GM19468 (cell line): ENCODE results near the gene PDP2.
"Not testable (repeated sequence)": the region's sequence is repeated elsewhere in the genome, so short reads cannot be mapped to it uniquely, and the experiment has no call there.

Experiments
- ATAC-seq: cut with Tn5 transposase; IDR thresholded peaks from one replicate; pipeline ENCODE4 v1.9.1; 2021; ENCODE audit warnings: mild to moderate bottlenecking, moderate library complexity, moderate number of reproducible peaks; ENCODE audit not compliant: unreplicated experiment; ENCODE audit errors: extremely low read depth

PDP2 gene

GRCh38 chr16:66933776-66934137 lies 53.4 kb downstream of the PDP2 start:
- no peak for ATAC-seq

DNA sequence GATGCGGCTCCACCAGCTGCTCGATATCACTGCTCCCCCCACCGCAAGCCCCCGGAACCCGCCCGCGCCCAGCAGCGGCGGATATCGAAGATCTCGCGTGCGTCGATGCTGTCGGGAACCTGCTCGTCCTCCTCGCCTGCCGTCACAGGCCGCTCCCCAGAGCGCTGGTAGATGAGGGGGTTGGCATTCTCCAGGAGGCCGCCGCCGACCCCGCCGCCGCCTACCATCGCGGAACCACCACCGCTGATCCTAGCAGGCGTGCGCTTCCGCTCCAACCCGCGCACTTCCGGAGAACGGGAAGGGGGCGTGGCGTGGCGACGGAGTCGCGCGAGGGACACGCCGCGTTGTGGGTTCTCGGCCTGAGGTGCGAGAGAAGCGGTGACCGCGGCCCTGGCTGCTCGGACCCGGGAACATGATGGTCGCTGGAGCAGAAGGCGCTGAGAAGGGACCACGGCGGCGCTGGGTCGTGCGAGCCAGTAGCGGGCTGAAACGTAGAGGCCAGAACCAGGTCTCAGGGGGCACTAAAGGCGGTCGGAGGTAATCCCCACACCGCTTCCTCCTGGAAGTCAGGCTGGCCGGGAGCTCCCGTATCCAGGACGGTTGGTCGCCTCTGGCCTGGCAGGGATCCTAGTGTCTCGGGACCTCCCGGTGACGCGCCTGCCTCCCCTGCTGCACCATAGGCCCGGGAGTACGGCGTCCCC lies 54.0 kb downstream of the PDP2 start, which contains the start of gene CIAO2B:
Gene CIAO2B (minus strand): TSS at position 265 of the 701 bp plus-strand sequence. CDS start 38 bp downstream, at position 227.
- no peak for ATAC-seq

GRCh38 chr16:66934839-66935313 lies 54.6 kb downstream of the PDP2 start:
- ATAC-seq, result not testable (repeated sequence)

GRCh38 chr16:66935314-66936011 lies 55.1 kb downstream of the PDP2 start, which contains the start of gene CES2:
CES2 (plus strand) TSS chr16:66935516; CDS start chr16:66935636, 120 bp downstream.
- ATAC-seq, result no peak

GRCh38 chr16:66936462-66936861 lies 56.1 kb downstream of the PDP2 start:
- ATAC-seq, result no peak

- ATAC-seq, result no peak
Observed at GRCh38 chr16:66936889-66937554, 56.7 kb downstream of the PDP2 start.

DNA sequence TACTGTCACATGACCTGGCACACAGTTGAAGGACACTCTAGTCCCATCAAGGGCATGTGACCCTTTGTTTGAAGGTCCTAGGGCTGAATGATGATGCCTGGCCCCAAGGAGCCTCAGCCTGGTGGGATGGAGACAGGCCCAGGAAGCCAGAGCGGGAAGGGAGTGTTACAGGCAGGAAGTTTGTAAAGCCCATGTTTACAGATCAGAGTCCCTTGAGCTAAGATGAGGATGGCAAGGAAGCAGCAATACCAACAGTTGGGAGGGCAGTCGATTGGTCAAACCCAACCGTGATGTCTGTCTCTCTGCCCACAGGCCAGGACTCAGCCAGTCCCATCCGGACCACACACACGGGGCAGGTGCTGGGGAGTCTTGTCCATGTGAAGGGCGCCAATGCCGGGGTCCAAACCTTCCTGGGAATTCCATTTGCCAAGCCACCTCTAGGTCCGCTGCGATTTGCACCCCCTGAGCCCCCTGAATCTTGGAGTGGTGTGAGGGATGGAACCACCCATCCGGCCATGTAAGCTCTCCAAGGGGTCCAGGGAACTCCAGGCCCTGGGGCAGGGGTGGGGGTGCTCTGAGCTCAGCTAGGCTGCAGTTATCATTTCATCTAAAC lies 57.5 kb downstream of the PDP2 start:
- no peak for ATAC-seq

DNA sequence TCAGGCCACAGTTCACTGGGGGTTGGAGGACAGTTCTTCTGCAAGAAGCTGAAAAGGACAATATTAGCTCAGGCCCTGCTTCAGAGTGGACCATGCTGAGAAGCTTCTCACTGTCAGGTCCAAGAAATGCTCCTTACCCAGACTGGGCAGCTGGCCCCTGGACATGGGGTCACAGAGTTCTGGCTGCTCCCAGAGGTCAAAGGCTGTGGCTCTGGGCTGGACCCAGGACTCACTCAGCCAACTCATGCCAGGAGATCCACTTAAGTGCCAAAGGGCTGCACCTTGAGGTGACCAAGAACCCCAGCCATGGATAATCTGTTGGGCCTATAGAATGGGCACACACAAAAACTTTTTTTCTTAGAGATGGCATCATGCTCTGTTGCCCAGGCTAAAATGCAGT lies 59.1 kb downstream of the PDP2 start:
- no peak for ATAC-seq

DNA sequence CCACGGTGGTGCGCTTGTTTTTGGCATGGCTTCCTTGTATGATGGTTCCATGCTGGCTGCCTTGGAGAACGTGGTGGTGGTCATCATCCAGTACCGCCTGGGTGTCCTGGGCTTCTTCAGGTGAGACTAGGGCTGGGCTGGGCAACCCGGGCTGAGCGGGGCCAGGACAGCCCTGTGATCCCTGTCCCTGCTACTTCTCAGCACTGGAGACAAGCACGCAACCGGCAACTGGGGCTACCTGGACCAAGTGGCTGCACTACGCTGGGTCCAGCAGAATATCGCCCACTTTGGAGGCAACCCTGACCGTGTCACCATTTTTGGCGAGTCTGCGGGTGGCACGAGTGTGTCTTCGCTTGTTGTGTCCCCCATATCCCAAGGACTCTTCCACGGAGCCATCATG lies 59.9 kb downstream of the PDP2 start:
- no peak for ATAC-seq
